Skeletal muscle cell (primary cell): ENCODE results near the gene ACBD7.
A peak's percentile ranks its signal among the peaks of the same experiment; 100 is the strongest.

Source experiments
- DNase-seq: peaks from one replicate; pipeline ENCODE4 v3.0.0-alpha.2; 2010; ENCODE audit warnings: low read depth
- H3K4me3 ChIP-seq: 2 replicates; pipeline ENCODE4 v1.5.1; 2011; ENCODE audit warnings: low read depth, mild to moderate bottlenecking, control low read depth, low read length, moderate library complexity

Gene ACBD7

GRCh38 chr10:15096661-15097010 lies 8.1 kb upstream of the ACBD7 start:
- peak overlapping the region; percentile 65 for H3K4me3 ChIP-seq
- no peak for DNase-seq

- no peak for DNase-seq
- no peak overlapping the region for H3K4me3 ChIP-seq
These were observed 4.4 kb upstream of the ACBD7 start for GRCh38 chr10:15092855-15093408.

GRCh38 chr10:15091418-15091817 lies 2.8 kb upstream of the ACBD7 start:
- DNase-seq: no peak
- no peak overlapping the region for H3K4me3 ChIP-seq

GRCh38 chr10:15084502-15084922 lies 4.1 kb downstream of the ACBD7 start:
- H3K4me3 ChIP-seq: peak overlapping the region; percentile 50
- peak; percentile 91 for DNase-seq

GRCh38 chr10:15083674-15084501 lies 4.7 kb downstream of the ACBD7 start:
- H3K4me3 ChIP-seq: peak overlapping the region; percentile 50
- no peak for DNase-seq

- DNase-seq: no peak
- no peak overlapping the region for H3K4me3 ChIP-seq
These were observed 13.2 kb downstream of the ACBD7 start for GRCh38 chr10:15075421-15075820.

- no peak overlapping the region for H3K4me3 ChIP-seq
- DNase-seq: no peak
These were observed 16.2 kb downstream of the ACBD7 start for GRCh38 chr10:15072358-15072757.

- H3K4me3 ChIP-seq: no peak overlapping the region
- DNase-seq: no peak
These were observed 19.3 kb downstream of the ACBD7 start for GRCh38 chr10:15069230-15069629.

GRCh38 chr10:15068802-15069201 lies 19.8 kb downstream of the ACBD7 start:
- peak; percentile 78 for DNase-seq
- H3K4me3 ChIP-seq: no peak overlapping the region

- no peak overlapping the region for H3K4me3 ChIP-seq
These were observed 21.4 kb downstream of the ACBD7 start for GRCh38 chr10:15067154-15067553.

GRCh38 chr10:15060638-15061037 lies 27.9 kb downstream of the ACBD7 start:
- no peak for DNase-seq

More at GRCh38 chr10:15067154-15067553, 21.4 kb downstream of the ACBD7 start:
- no peak for DNase-seq

GRCh38 chr10:15059914-15060313 lies 28.7 kb downstream of the ACBD7 start:
- H3K4me3 ChIP-seq: no peak overlapping the region
- no peak for DNase-seq

More at GRCh38 chr10:15060638-15061037, 27.9 kb downstream of the ACBD7 start:
- H3K4me3 ChIP-seq: no peak overlapping the region

GRCh38 chr10:15058689-15059088 lies 29.9 kb downstream of the ACBD7 start:
- no peak overlapping the region for H3K4me3 ChIP-seq
- no peak for DNase-seq

GRCh38 chr10:15053061-15053460 lies 35.5 kb downstream of the ACBD7 start:
- no peak for DNase-seq
- no peak overlapping the region for H3K4me3 ChIP-seq

- DNase-seq: no peak
- no peak overlapping the region for H3K4me3 ChIP-seq
These were observed 36.5 kb downstream of the ACBD7 start for GRCh38 chr10:15052121-15052520.

- no peak for DNase-seq
These were observed 39.0 kb downstream of the ACBD7 start for GRCh38 chr10:15049533-15049932.

GRCh38 chr10:15046626-15047025 lies 42.0 kb downstream of the ACBD7 start:
- peak; percentile 50 for DNase-seq
- H3K4me3 ChIP-seq: no peak overlapping the region

More at GRCh38 chr10:15049533-15049932, 39.0 kb downstream of the ACBD7 start:
- no peak overlapping the region for H3K4me3 ChIP-seq

- no peak overlapping the region for H3K4me3 ChIP-seq
- no peak for DNase-seq
These were observed 43.2 kb downstream of the ACBD7 start for GRCh38 chr10:15045380-15045779.

- no peak within 1 kb of the TSS for H3K4me3 ChIP-seq
These were observed 44.9 kb downstream of the ACBD7 start, which contains the start of gene OLAH for GRCh38 chr10:15043674-15044073. TSS of gene OLAH (plus strand) at chr10:15043943. CDS start at chr10:15047289, 3,346 bp downstream.

GRCh38 chr10:15038416-15038815 lies 50.2 kb downstream of the ACBD7 start:
- no peak for DNase-seq
- no peak overlapping the region for H3K4me3 ChIP-seq

More at GRCh38 chr10:15043674-15044073, 44.9 kb downstream of the ACBD7 start, which contains the start of gene OLAH:
- DNase-seq: peak; percentile 6

GRCh38 chr10:15037691-15038090 lies 50.9 kb downstream of the ACBD7 start:
- no peak for DNase-seq
- H3K4me3 ChIP-seq: no peak overlapping the region
